Loucy (cell line): ENCODE measurements around the gene MKLN1.

Experiments
- H2AFZ ChIP-seq: fragments of 200-600 bp; sonication (generic); 2 replicates; pipeline ENCODE4 v1.6.0; 2016; ENCODE audit warnings: antibody characterized with exemption, mild to moderate bottlenecking, low read length, moderate library complexity
- H3F3A ChIP-seq: fragments of 200-600 bp; 2 replicates; pipeline ENCODE4 v1.6.0; 2016; ENCODE audit warnings: antibody characterized with exemption, low read depth, mild to moderate bottlenecking
- H3K27me3 ChIP-seq: fragments of 200-600 bp; sonication (generic); 2 replicates; pipeline ENCODE4 v1.6.1; 2014; ENCODE audit warnings: low read length, mild to moderate bottlenecking; ENCODE audit not compliant: insufficient read depth, poor library complexity, severe bottlenecking
- H3K36me3 ChIP-seq: fragments of 200-600 bp; sonication (generic); 2 replicates; pipeline ENCODE4 v1.6.1; 2016; ENCODE audit warnings: low read length; ENCODE audit not compliant: insufficient read depth
- H3K4me1 ChIP-seq: fragments of 200-600 bp; sonication (generic); 2 replicates; pipeline ENCODE4 v1.5.1; 2014; ENCODE audit warnings: low read length, mild to moderate bottlenecking; ENCODE audit not compliant: insufficient read depth, poor library complexity, severe bottlenecking
- H3K4me2 ChIP-seq: fragments of 200-600 bp; sonication (generic); 2 replicates; pipeline ENCODE4 v1.6.0; 2014; ENCODE audit warnings: antibody characterized with exemption, low read length, low read depth, mild to moderate bottlenecking; ENCODE audit not compliant: poor library complexity, severe bottlenecking
- H3K4me3 ChIP-seq: fragments of 200-600 bp; sonication (generic); 2 replicates; pipeline ENCODE4 v1.5.1; 2014; ENCODE audit warnings: low read length, mild to moderate bottlenecking, mixed read lengths; ENCODE audit not compliant: poor library complexity, severe bottlenecking
- H3K79me2 ChIP-seq: fragments of 200-600 bp; sonication (generic); 2 replicates; pipeline ENCODE4 v1.6.1; 2014; ENCODE audit warnings: low read length; ENCODE audit not compliant: insufficient read depth
- H3K9ac ChIP-seq: fragments of 200-600 bp; sonication (generic); 2 replicates; pipeline ENCODE4 v1.6.0; 2014; ENCODE audit warnings: mild to moderate bottlenecking, low read depth, low read length, moderate library complexity; ENCODE audit not compliant: poor library complexity, severe bottlenecking
- H3K9me2 ChIP-seq: fragments of 200-600 bp; sonication (generic); replicated peaks from 2 replicates; pipeline ENCODE4 v1.6.1; 2016; ENCODE audit warnings: low read depth, low read length, mixed read lengths
- H3K9me3 ChIP-seq: fragments of 200-600 bp; sonication (generic); 2 replicates; pipeline ENCODE4 v1.6.1; 2014; ENCODE audit warnings: mild to moderate bottlenecking, antibody characterized with exemption, low read length, low read depth; ENCODE audit not compliant: insufficient read depth
- H4K20me1 ChIP-seq: fragments of 200-600 bp; sonication (generic); 2 replicates; pipeline ENCODE4 v1.6.0; 2014; ENCODE audit warnings: antibody characterized with exemption, low read length, mild to moderate bottlenecking; ENCODE audit not compliant: insufficient read depth, poor library complexity, severe bottlenecking
- CTCF ChIP-seq: fragments of 200-600 bp; sonication (generic); conservative IDR thresholded peaks from 2 replicates; pipeline ENCODE4 v1.5.1; 2014; ENCODE audit warnings: mild to moderate bottlenecking, antibody characterized with exemption, low read length
- EZH2phosphoT487 ChIP-seq: fragments of 200-600 bp; IDR thresholded peaks from 2 replicates; pipeline ENCODE4 v1.6.1; 2018; ENCODE audit warnings: antibody characterized with exemption, mild to moderate bottlenecking, moderate library complexity, borderline replicate concordance

MKLN1 gene

GRCh38 chr7:131509781-131510180, 182.1 kb downstream of the MKLN1 start:
- Histone ChIP-seq H3K36me3 (no peaks in the 10 kb centered on the region), H2AFZ (no peak overlapping the region), H3K27me3 (no peaks in the 10 kb centered on the region), H4K20me1 (no peaks in the 10 kb centered on the region), H3K4me3 (no peak overlapping the region), H3F3A (no peaks in the 10 kb centered on the region), H3K4me2 (no peak overlapping the region), H3K9me2 (no peaks in the 10 kb centered on the region), H3K79me2 (no peaks in the 10 kb centered on the region), H3K9me3 (no peaks in the 10 kb centered on the region), H3K4me1 (no peaks in the 10 kb centered on the region), H3K9ac (no peak overlapping the region)
- TF ChIP-seq CTCF (no peak), EZH2phosphoT487 (no peak)

- TF ChIP-seq CTCF: no peak
- no peak for TF ChIP-seq EZH2phosphoT487
- Histone ChIP-seq H3F3A (no peaks in the 10 kb centered on the region), H3K4me1 (no peaks in the 10 kb centered on the region)
Observed at GRCh38 chr7:131511071-131511470, 183.4 kb downstream of the MKLN1 start.

GRCh38 chr7:131511774-131512535, 184.3 kb downstream of the MKLN1 start:
- Histone ChIP-seq H3K4me2 (no peak overlapping the region), H3K4me3 (no peak overlapping the region), H3K9ac (no peak overlapping the region), H3K4me1 (no peaks in the 10 kb centered on the region), H3K36me3 (no peaks in the 10 kb centered on the region), H3K9me3 (no peaks in the 10 kb centered on the region), H3K79me2 (no peaks in the 10 kb centered on the region), H3K27me3 (no peaks in the 10 kb centered on the region), H4K20me1 (no peaks in the 10 kb centered on the region), H2AFZ (no peak overlapping the region), H3K9me2 (no peaks in the 10 kb centered on the region), H3F3A (no peaks in the 10 kb centered on the region)
- no peak for TF ChIP-seq EZH2phosphoT487
- TF ChIP-seq CTCF: no peak

More at GRCh38 chr7:131511071-131511470, 183.4 kb downstream of the MKLN1 start:
- no peak overlapping the region for H3K4me3 ChIP-seq
- no peaks in the 10 kb centered on the region for H4K20me1 ChIP-seq
- H2AFZ ChIP-seq: no peak overlapping the region
- no peaks in the 10 kb centered on the region for H3K36me3 ChIP-seq
- H3K9ac ChIP-seq: no peak overlapping the region
- H3K9me3 ChIP-seq: no peaks in the 10 kb centered on the region
- no peaks in the 10 kb centered on the region for H3K9me2 ChIP-seq
- H3K4me2 ChIP-seq: no peak overlapping the region
- H3K79me2 ChIP-seq: no peaks in the 10 kb centered on the region
- no peaks in the 10 kb centered on the region for H3K27me3 ChIP-seq
